GM23248 (cell line): Measurements from ENCODE around the gene HES3. TPM values are rescaled to one million over a fixed set of nuclear protein-coding genes. Genes with fewer than 3 reads are reported as not detected.

Source experiments
- DNase-seq: peaks from one replicate; pipeline ENCODE4 v3.0.0-alpha.2; 2015
- H2AFZ ChIP-seq: fragments of 200-600 bp; sonication (generic); 2 replicates; pipeline ENCODE4 v1.6.1; 2016; ENCODE audit warnings: antibody characterized with exemption
- H3F3A ChIP-seq: fragments of 200-600 bp; sonication (generic); 2 replicates; pipeline ENCODE4 v1.6.1; 2016; ENCODE audit warnings: mild to moderate bottlenecking, antibody characterized with exemption, mixed run types; ENCODE audit not compliant: insufficient read depth
- H3K27ac ChIP-seq: fragments of 200-600 bp; sonication (generic); 2 replicates; pipeline ENCODE4 v1.5.1; 2016; ENCODE audit warnings: mild to moderate bottlenecking
- H3K27me3 ChIP-seq: fragments of 200-600 bp; sonication (generic); replicated peaks from 2 replicates; pipeline ENCODE4 v1.6.1; 2016; ENCODE audit warnings: mild to moderate bottlenecking; ENCODE audit not compliant: insufficient read depth
- H3K36me3 ChIP-seq: fragments of 200-600 bp; sonication (generic); 2 replicates; pipeline ENCODE4 v1.6.1; 2016; ENCODE audit warnings: low read depth, mild to moderate bottlenecking
- H3K4me1 ChIP-seq: fragments of 200-600 bp; sonication (generic); 2 replicates; pipeline ENCODE4 v1.6.1; 2016; ENCODE audit warnings: mild to moderate bottlenecking; ENCODE audit not compliant: insufficient read depth
- H3K4me2 ChIP-seq: fragments of 200-600 bp; sonication (generic); one replicate; pipeline ENCODE4 v1.6.1; 2016; ENCODE audit warnings: mild to moderate bottlenecking; ENCODE audit not compliant: unreplicated experiment
- H3K4me3 ChIP-seq: fragments of 200-600 bp; sonication (generic); 2 replicates; pipeline ENCODE4 v1.5.1; 2016; ENCODE audit warnings: mild to moderate bottlenecking
- H3K79me2 ChIP-seq: fragments of 200-600 bp; sonication (generic); 2 replicates; pipeline ENCODE4 v1.6.1; 2016; ENCODE audit warnings: mild to moderate bottlenecking; ENCODE audit not compliant: insufficient read depth
- H3K9ac ChIP-seq: fragments of 200-600 bp; sonication (generic); 2 replicates; pipeline ENCODE4 v1.6.1; 2016; ENCODE audit warnings: mild to moderate bottlenecking
- H3K9me2 ChIP-seq: fragments of 200-600 bp; sonication (generic); 2 replicates; pipeline ENCODE4 v1.6.1; 2016; ENCODE audit warnings: mixed run types, mild to moderate bottlenecking, moderate library complexity; ENCODE audit not compliant: insufficient read depth
- H3K9me3 ChIP-seq: fragments of 200-600 bp; sonication (generic); one replicate; pipeline ENCODE4 v1.6.1; 2017; ENCODE audit warnings: low read depth
- H4K20me1 ChIP-seq: fragments of 200-600 bp; sonication (generic); 2 replicates; pipeline ENCODE4 v1.6.0; 2016; ENCODE audit not compliant: insufficient read depth
- EZH2 ChIP-seq: fragments of 200-600 bp; sonication (generic); IDR thresholded peaks from 2 replicates; pipeline ENCODE4 v1.6.1; 2018; ENCODE audit warnings: antibody characterized with exemption, mild to moderate bottlenecking; ENCODE audit not compliant: insufficient read depth, poor library complexity, severe bottlenecking
- EZH2phosphoT487 ChIP-seq: fragments of 200-600 bp; sonication (generic); IDR thresholded peaks from 2 replicates; pipeline ENCODE4 v1.6.1; 2018; ENCODE audit warnings: antibody characterized with exemption, moderate library complexity, mild to moderate bottlenecking, low read depth; ENCODE audit not compliant: insufficient read depth
- WGBS, 2 experiments: methylation state at CpG; one replicate each; pipeline ENCODE4 v1.1.6; 2015 to 2017; ENCODE audit warnings: low lambda C conversion rate in 2 of 2, low coverage in 1 of 2; ENCODE audit errors: missing lambda C conversion rate in 2 of 2; 5-methylcytosine and 5-hydroxymethylcytosine counted together
- in situ Hi-C: fragments of 300-500 bp; cut with MboI; formaldehyde crosslinking; loops from 2 replicates; pipeline ENCODE4 v1.15.0; 2020
- polyA plus RNA-seq: library from polyadenylated mRNA; unstranded; fragments of >200 nt; fragmentation: Nextera tagmentation; extraction: Ambion mirVana; gene quantifications from 2 replicates; pipeline ENCODE4 v1.2.1, GENCODE V29; 2016
- total RNA-seq: library from RNA; depleted of rRNA; stranded (reverse); fragments of >200 nt; shearing (Covaris generic); gene quantifications from 2 replicates; pipeline ENCODE4 v1.2.3, GENCODE V29; 2014

Gene HES3
- total and polyA plus RNA-seq, 2 experiments from 2014 or later = not detected

- in situ Hi-C loops = loop anchor here (5.0 kb wide), 1 partner anchor 92 kb away; no protein-coding TSS in a partner anchor
- H3K27ac ChIP-seq = no peak overlapping the region
- no peaks in the 10 kb centered on the region for H3K27me3 ChIP-seq
- H2AFZ ChIP-seq = no peak overlapping the region
- DNase-seq = no peak
- no peaks in the 10 kb centered on the region for H3K9me3 ChIP-seq
- H4K20me1 ChIP-seq = no peaks in the 10 kb centered on the region
- no peak overlapping the region for H3K4me2 ChIP-seq
- no peaks in the 10 kb centered on the region for H3K79me2 ChIP-seq
- no peak overlapping the region for H3K9ac ChIP-seq
- H3K36me3 ChIP-seq = no peaks in the 10 kb centered on the region
- TF ChIP-seq EZH2 = no peak
- no peak for TF ChIP-seq EZH2phosphoT487
- WGBS, 2 experiments = 65 to 69% methylated on average over 38 to 67 of the region's 71 CpGs
- no peaks in the 10 kb centered on the region for H3F3A ChIP-seq
- H3K9me2 ChIP-seq = no peaks in the 10 kb centered on the region
- H3K4me1 ChIP-seq = no peaks in the 10 kb centered on the region
- H3K4me3 ChIP-seq = no peak overlapping the region
These were observed 6.0 kb downstream of the HES3 start for GRCh38 chr1:6249739-6250689.

- Histone ChIP-seq H3K4me3 (no peak overlapping the region), H3K9me3 (no peaks in the 10 kb centered on the region), H3K4me2 (no peak overlapping the region), H3K9ac (no peak overlapping the region), H3K4me1 (no peaks in the 10 kb centered on the region), H4K20me1 (no peaks in the 10 kb centered on the region), H3K36me3 (no peaks in the 10 kb centered on the region), H3K79me2 (no peaks in the 10 kb centered on the region), H2AFZ (no peak overlapping the region), H3K27ac (no peak overlapping the region), H3F3A (no peaks in the 10 kb centered on the region), H3K27me3 (no peaks in the 10 kb centered on the region), H3K9me2 (no peaks in the 10 kb centered on the region)
- DNase-seq = no peak
- WGBS, 2 experiments = 83 to 88% methylated on average over 15 to 19 of the region's 19 CpGs
- no peak for TF ChIP-seq EZH2phosphoT487
- no peak for TF ChIP-seq EZH2
- in situ Hi-C loops = no loop called here
These were observed 7.3 kb downstream of the HES3 start for GRCh38 chr1:6251233-6251632.

- no peak overlapping the region for H3K4me3 ChIP-seq
- no peak overlapping the region for H3K27ac ChIP-seq
- H3K4me2 ChIP-seq = no peak overlapping the region
- no peaks in the 10 kb centered on the region for H3K36me3 ChIP-seq
- 82 to 86% methylated on average over 12 to 15 of the region's 15 CpGs for WGBS, 2 experiments
- no peak for DNase-seq
- no peaks in the 10 kb centered on the region for H3K4me1 ChIP-seq
- no peaks in the 10 kb centered on the region for H4K20me1 ChIP-seq
- no peaks in the 10 kb centered on the region for H3K27me3 ChIP-seq
- H2AFZ ChIP-seq = no peak overlapping the region
- no peak for TF ChIP-seq EZH2phosphoT487
- TF ChIP-seq EZH2 = no peak
- H3F3A ChIP-seq = no peaks in the 10 kb centered on the region
- in situ Hi-C loops = no loop called here
- no peak overlapping the region for H3K9ac ChIP-seq
- H3K79me2 ChIP-seq = no peaks in the 10 kb centered on the region
- H3K9me3 ChIP-seq = no peaks in the 10 kb centered on the region
- H3K9me2 ChIP-seq = no peaks in the 10 kb centered on the region
These were observed 7.8 kb downstream of the HES3 start for GRCh38 chr1:6251681-6252373.

- no peaks in the 10 kb centered on the region for H3K9me2 ChIP-seq
- in situ Hi-C loops = no loop called here
- no peak overlapping the region for H3K9ac ChIP-seq
- H3K27ac ChIP-seq = no peak overlapping the region
- DNase-seq = no peak
- H2AFZ ChIP-seq = no peak overlapping the region
- H3K79me2 ChIP-seq = no peaks in the 10 kb centered on the region
- no peak overlapping the region for H3K4me3 ChIP-seq
- H4K20me1 ChIP-seq = no peaks in the 10 kb centered on the region
- H3K9me3 ChIP-seq = no peaks in the 10 kb centered on the region
- whole genome bisulfite sequencing, 2 experiments = 95 to 98% methylated on average over 3 to 4 of the region's 4 CpGs
- no peaks in the 10 kb centered on the region for H3K27me3 ChIP-seq
- H3K36me3 ChIP-seq = no peaks in the 10 kb centered on the region
- no peaks in the 10 kb centered on the region for H3K4me1 ChIP-seq
- H3F3A ChIP-seq = no peaks in the 10 kb centered on the region
- TF ChIP-seq EZH2phosphoT487 = no peak
- no peak for TF ChIP-seq EZH2
- no peak overlapping the region for H3K4me2 ChIP-seq
These were observed 8.4 kb downstream of the HES3 start for GRCh38 chr1:6252374-6252710.
